ENCODE results near the gene TTLL12. TPM values are rescaled to one million over a fixed set of nuclear protein-coding genes. Genes with fewer than 3 reads are reported as not detected.

TTLL12 gene
- total RNA-seq, 1 donor from 2014 or later = 27.0 TPM

DNA sequence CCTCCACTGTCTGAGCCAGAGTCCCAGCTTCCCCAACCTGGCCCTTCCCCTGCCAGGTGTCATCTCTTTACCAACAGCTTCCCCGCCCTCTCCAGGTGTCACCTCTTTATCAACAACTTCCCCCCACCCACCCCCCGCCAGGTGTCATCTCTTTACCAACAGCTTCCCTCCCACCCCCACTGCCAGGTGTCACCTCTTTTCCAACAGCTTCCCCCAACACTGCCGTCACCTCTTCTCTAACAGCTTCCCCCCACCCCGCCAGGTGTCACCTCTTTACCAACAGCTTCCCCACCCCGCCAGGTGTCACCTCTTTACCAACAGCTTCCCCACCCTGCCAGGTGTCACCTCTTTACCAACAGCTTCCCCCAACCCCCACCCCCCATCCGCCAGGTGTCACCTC, 29.8 kb upstream of the TTLL12 start:
- no peak for DNase-seq (ENCODE audit: low spot score)

DNA sequence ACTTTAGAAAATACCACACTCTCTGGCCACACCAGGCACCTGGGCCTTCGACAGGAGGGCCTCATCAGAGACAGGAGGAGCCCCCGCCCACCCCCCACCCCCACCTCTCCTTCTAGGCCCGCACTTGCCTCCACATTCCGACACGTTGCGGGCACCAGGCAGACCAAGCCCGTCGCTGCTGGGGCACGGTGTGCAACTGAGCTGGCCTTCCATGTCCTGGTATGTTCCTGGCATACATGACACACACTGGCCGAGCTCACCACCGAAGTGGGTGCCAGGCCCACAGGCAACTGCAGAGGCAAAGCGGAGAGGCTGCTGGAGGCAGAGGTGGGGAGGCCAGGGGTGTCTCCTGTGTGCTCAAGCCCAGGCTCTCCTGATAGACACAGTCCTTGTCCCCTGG, 27.0 kb upstream of the TTLL12 start:
- no peak for DNase-seq (ENCODE audit: low spot score)

DNA sequence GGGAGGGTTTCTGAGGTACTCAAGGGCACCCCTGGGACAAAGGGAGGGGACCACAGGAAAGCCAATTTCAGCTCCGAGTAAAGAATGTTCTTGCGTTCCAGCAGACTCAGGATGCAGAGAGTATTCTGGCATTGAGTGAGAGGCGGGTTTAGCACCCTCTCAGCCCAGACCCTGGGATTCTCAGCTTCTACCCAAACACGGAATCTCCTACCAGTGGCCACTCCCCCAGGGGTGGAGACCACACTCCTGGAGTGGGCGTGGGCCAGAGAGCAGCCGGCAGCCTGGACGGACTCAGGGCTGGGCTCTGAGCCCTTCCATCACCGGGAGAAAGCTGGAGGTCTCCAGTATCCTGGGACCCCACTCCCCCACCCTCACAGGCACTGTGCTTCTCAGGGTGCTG, 26.1 kb upstream of the TTLL12 start:
- DNase-seq (ENCODE audit: low spot score) = no peak

DNA sequence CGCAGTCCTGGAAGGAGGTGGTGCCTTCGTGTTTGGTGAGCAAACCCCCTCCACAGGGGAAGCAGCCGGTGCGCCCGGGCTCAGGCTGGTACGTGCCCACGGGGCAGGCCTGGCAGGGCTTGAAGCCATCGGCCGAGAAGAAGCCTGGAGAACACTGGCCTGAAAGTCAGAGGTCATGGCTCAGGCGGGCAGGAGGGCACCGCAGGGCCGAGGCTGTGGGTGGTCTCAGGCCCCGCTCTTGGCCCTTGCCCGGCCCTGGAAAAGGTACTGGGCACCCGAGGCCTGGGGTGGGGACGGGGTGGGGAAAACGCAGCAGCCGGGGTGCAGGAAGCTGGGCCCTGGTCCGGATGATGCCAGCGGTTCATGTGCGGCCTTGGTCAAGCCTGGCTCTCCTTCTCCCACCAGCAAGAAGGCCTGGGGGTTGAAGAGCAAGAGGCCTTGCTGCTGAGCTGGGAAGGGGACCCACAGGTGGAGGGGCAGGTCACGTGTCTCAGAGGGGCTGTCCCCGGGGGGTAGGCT, 25.6 kb upstream of the TTLL12 start:
- no peak for DNase-seq (ENCODE audit: low spot score)

DNA sequence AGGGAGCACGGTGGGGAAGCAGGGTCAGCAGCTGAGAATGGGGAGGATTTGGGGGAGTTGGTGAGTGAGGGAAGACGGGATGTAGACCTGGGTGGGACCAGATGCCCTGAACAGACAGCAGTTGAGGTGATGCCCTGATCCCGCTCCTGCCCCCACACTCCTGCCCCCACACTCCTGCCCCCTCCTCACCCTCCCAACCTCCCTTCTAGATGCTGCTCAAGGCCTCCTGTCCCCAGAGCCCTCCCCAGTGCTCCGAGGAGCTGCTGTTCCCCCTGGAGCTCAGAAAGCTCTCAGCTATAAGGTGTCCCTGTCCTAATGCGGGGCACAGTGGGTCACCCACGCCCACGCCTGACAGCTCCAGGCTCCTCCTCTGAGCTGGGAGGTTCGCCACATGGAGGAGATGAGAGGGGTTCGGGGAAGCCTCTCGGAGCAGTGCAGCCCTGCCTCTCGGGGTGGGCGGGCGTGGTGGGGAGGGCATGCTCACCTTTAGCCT, 25.1 kb upstream of the TTLL12 start:
- DNase-seq (ENCODE audit: low spot score) = no peak

DNA sequence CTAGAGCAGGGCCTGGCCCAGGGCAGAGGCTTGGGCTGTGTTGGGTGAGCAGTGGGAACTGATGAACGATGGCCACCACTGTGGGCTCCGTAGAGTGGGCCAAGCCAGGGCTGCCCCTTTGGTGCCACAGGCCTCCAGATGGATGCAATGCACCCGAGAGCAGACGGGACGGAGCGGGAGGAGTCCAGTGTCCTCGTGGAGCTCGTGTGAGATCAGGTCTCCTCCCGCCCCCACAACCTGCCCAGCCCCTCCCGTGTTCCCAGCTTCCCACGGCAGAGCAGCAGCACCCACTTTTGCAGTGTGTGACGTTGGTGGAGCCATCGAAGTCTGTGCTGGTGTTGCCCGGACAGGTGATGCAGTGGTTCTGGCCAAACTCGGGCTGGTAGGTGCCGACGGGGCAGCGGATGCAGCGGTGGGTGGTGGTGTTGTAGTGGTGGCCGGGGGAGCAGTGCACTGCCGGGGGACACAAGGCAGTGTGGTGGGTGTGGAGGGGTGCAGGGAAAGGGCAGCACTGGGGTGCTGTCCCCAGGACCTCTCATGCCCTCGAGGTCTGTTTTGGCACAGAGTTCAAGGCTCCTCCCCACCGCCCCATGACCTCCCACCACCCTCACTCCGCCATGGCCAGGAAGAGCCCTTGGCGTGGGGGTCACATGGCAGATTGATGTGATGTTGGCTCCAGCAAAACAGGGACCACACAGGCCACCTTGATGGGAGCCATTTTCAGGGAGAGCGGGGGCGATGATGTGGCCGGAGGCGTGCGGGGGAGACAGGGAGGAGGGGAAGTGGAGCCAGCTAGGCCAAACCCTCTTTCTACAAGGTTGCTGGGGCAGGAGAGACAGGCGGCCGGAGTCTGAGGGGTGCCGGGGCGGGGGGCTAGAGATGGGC, 23.9 kb upstream of the TTLL12 start:
- DNase-seq (ENCODE audit: low spot score) = no peak

DNA sequence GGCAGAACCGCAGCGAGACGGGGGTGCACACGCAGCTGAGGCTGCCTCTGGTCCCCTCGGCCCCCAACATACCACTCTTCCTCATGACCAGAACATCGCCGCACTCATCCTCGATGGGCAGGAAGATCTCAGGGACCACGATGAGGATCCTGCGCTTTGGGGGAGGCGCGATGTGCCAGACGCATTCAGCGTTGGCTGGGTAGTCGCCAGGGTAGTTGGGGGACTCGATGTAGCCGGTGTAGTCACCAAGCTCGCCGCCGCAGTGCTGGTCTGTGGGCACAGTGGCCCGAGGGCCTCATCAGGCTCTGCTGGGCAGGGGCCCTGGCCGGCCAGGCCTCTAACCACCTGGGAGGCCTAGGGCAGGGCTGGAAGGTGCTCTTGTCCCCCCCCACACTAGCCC, 23.0 kb upstream of the TTLL12 start:
- DNase-seq (ENCODE audit: low spot score) = no peak

DNA sequence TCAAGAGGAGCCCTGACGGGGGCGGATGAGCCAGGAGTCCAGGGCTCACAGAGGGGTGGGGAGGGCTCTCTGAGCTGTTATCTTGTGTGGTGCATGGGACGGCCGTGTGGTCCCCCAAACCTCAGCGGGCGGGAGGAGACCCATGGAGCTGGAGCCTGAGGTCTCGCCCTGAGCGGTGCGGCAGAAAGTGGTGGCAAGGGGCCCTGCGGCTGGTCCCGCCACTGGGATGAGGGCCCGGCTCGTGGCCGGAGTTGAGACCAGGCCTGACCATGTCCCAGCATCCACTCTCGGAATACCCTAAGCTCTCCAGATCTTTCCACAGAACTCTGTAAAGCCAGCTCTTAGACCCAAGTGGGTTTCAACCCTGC, 22.6 kb upstream of the TTLL12 start:
- no peak for DNase-seq (ENCODE audit: low spot score)

DNA sequence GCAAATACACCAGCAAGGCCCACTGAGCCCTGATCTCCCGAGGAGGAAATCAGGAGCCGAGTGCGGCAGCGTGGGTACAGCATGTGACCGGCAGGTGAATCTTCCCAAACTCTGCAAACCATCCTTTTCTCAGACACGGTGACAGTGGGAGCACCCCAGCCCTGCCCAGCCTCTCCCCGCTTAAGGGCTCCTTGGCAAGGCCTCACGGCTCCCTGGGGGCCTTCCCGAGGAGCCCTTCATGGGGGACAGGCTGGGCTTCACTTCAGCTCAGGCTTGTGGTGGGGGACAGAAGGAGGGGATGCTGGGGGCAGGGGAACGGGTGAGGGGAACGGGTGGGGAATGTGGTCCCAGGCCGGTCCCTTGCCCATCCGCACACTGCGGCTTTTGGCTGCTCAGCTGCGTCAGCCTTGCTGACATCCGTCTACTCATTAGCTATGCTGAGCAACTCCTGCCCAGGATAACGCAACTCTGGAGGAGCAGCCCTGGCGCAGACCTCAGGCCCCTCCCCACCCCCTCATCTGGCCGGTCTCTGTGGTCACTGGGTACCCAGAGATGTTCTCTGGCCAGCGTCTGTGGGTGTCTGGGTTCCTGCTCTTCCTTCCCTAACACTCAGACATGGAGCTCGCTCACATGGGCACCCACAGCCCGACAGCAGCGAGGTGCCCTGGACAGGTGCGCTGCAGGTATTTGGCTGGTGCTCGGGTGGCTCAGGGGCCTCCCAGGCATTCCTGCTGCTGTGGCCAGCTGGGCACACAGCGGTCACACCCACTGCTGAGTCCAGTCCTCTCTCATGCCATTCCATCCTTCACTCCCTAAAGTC, 22.0 kb upstream of the TTLL12 start:
- no peak for DNase-seq (ENCODE audit: low spot score)

DNA sequence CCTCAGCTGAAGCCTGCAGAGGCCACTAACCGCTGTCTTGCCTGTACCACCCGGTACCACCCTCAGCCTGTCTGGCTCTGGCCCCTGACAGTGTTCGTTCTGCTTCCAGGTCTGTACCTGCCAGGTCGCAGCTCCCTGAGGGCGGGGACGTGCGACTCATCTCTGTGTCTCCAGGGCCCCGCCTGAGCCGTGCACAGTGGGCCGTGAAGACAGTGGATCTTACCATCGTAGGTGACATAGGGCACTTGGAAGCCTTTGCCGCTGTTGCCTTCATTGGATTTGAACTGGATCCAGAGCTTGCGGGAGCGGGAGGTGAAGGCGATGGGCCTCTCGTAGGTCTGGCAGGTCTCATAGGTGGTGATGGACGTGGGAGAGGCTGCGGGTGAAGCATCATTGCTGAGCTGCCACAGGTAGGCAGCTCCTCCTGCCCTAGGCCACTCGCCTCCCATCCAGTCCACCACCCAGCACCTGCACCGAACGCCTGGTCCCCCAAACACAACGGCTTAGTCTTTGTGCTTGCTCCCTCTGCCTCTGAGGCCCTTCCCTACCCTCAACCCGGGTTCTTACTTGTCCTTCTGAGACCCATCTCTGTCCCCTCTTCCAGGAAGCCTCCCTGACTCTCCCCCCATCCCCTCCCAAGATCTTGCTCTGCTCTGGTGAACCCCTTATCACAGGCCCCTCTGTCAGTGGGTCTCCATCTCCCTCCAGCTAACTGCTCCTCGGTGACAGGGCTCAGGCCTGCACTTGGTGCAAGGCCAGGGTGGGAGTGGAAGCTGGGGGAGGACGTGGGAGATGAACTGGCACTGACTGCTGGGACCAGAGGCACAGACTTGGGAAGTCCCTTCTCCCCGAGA, 21.1 kb upstream of the TTLL12 start:
- no peak for DNase-seq (ENCODE audit: low spot score)

DNA sequence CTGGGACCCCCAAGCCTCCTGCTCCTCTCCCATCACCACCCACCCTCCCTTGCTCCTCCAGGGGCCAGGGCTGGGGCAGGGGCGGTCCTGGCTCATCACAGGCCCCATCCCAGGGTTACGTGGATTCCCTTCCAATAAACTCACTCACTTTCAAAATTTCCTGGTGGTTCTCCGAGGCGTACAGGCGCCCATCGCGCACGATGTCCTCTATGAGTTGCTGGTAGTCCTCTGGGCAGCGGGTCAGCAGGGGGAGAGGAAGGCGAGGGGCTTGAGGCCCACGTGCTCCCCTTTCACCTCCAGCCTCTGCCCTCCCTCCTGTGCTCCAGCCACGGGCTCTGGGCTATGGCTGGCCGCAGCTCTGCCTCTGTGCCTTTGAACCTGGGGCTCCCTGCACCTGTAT, 20.5 kb upstream of the TTLL12 start:
- DNase-seq (ENCODE audit: low spot score) = no peak

DNA sequence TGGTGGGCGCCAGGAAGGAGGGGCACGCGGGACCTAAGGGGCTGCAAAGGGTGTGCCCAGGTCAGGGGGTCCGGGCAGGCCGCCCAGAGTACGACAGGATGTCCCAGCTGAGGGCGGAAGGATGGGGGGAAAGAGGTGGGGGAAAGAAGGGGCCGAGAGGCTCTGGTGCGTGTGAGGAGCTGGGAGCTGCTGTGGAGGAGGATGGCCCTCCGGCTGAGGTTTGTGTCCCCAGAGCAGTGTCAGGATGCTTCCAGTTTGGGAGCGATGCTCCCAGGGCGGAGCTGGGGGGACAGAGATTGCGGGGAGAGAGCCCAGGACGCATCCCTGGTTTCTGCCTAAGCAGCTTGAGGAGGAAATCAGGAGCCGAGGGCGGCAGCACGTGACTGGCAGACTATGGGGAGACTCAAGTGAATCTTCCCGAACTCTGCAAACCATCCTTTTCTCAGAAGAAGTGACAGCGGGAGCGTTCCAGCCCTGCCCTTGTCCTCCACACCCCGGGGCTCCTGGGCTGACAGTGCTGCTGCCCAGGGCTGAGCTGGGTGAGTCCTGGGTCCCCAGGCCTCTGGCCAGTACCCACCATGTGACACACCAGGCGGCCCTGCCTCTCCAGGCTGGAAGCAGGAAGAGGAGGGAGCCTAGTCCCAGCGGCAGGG, 19.7 kb upstream of the TTLL12 start:
- no peak for DNase-seq (ENCODE audit: low spot score)

DNA sequence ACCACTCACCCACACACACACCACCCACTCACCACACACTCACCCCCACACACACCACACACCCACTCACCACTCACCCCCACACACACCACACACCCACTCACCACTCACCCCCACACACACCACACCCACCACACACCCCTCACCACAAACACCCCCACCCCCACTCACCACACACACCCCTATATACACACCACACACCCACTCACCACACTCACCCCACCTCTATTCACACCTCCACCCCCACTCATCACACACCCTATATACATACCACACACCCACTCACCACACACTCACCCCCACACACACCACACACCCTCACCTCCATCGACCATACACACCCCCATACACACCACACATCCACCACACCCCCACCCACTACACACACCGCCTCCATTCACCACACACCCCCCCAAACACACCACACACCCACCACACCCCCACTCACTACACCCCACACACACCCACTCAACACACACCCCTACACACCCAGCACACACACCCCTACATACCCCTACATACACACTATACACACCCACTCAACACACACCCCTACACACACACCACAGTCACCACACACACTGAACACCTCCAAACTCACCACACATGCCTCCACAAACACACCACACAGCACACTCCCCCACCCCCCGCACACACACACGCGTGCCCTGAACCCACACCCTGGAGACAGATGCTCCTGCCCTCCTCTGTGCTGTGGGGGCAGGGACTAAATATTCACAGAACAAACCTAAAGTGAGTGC, 19.0 kb upstream of the TTLL12 start:
- DNase-seq (ENCODE audit: low spot score) = no peak

DNA sequence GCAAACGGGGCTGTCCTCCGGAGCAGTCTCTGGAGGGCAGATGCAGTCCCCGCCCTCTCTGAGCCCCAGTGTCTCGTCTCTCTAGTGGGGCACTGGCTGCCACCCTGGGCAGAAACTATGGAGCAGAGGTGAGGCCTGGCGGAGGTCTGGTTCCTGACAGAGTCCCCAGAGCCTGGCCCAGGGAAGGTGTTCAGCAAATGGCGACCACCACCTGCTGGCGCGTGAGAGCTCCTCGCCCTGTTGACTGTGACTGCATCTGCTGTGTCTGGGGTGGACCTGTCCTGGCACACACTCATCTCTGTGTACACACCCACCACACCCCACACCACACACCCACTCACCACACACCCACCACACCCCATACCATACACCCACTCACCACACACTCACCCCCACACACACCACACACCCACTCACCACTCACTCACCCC, 18.3 kb upstream of the TTLL12 start:
- no peak for DNase-seq (ENCODE audit: low spot score)

DNA sequence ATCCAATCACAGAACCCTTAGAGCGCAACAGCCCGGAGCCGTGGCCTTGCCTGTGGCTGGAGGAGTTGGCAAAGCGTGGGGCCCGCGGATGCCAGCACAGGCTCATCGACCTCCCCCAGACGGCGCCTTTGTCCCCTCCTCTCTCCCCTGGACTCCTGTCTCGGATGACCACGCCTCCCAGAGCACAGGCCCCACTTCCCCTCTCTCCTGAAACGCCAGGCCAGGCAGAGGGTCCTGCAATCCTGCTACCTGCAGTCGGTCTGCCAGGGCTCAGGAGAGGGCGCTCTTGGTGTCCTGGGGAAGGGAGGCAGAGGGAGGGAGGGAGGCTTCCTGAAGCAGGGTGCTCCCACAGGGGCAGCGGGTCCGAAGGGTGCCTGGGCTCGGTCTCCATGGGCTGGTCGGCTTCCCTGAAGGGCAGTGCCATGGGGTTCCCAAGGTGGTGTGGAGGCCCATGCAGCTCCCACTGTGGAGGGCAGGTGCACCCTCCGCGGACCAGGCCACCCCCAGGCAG, 16.6 kb upstream of the TTLL12 start:
- no peak for DNase-seq (ENCODE audit: low spot score)

DNA sequence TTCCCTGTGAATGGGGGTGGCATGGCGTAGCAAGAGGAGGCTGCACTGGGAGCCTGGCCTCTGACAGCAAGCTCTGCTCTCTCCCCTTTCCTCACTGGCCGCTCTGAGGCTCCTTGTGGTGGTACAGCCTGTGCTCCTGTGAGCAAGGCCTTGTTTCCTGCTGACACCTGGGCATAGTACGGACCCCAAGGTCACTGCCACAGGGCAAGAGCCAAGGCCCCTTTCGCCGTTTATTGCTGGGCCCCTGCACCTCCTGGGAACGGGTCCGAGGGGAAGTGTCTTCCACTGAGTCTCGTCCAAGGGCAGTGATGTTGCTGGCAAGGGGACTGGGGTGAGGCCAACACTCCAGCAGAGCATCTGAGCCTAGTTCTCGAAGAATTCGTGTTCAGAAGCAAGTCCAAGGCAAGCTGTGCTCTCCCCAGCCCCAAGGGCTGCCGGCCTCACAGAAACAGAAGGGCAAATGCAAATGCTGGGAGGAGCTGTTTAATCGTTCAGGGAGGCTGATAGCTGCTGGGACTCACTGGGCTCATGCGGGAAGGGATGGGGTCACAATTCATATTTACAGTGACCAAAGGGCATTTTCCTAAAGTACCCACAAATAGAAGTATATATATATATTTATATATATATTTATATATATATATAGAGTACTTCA, 15.9 kb upstream of the TTLL12 start:
- DNase-seq (ENCODE audit: low spot score) = no peak

DNA sequence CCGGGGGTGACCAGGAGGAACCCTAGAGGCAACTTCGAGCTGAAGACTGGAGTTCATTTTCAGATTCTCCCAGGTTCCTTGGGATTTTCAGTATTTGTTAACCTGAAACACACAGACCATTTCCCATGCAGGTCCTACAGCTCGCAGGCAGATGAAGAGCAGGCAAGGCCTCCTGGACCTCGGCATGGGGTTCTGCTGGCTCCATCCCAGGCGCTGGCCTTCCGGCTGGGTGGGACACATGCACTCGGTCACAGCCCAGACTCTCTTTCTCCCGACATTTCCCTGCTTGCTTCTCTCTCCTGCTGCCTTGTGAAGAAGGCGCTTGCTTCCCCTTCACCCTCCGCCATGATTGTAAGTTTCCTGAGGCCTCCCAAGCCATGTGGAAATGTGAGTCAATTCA, 15.4 kb upstream of the TTLL12 start:
- no peak for DNase-seq (ENCODE audit: low spot score)

DNA sequence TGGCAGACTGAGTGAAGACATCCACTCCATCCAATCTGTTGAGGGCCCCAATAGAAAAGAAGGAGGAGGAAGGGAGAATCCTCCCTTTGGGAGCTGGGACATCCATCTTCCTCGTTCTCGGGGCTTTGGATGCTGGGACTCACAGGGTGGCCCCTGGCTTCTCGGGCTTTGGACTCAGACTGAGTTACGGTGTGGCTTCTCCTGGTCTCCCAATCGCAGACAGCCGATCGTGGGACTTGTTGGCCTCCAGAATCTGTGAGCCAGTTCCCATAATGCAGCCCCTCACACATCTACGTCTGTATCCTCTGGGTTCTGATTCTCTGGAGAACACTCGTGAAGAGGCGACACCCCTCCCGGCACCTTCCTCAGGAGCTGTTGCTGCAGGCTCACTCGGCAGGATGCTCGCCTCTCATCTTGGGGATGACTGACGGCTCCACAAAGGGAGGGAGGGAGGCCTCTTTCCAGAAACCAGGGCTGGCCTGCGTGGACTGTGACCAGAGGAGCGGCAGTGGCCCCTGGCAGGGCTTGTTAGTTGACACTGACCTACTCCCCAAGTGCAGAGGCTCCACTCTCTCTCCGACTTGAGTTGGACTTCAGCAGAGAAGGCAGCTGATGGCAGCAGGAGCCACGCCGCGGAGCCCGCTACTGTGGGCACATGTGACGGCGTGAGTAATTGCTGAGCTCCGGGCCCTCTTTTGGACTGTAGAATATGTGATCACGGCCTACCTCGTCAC, 14.7 kb upstream of the TTLL12 start:
- no peak for DNase-seq (ENCODE audit: low spot score)

Measured in mesenteric fat pad (tissue), 1 donor.